DOHH2 (cell line): Measurements from ENCODE around the gene PLXNA2.

Experiments used
- H3F3A ChIP-seq: fragments of 200-600 bp; sonication (generic), shearing (Covaris generic); 2 replicates; pipeline ENCODE4 v1.6.0; 2016; ENCODE audit warnings: antibody characterized with exemption, mild to moderate bottlenecking; ENCODE audit not compliant: control insufficient read depth, insufficient read depth
- H3K27ac ChIP-seq: fragments of 200-600 bp; sonication (generic); 2 replicates; pipeline ENCODE4 v1.5.1; 2014; ENCODE audit warnings: low read depth, mild to moderate bottlenecking, low read length, moderate library complexity
- H3K27me3 ChIP-seq: fragments of 200-600 bp; sonication (generic); 2 replicates; pipeline ENCODE4 v1.6.1; 2014; ENCODE audit warnings: mild to moderate bottlenecking, low read length, mixed read lengths; ENCODE audit not compliant: control insufficient read depth
- H3K36me3 ChIP-seq: fragments of 200-600 bp; sonication (generic); 2 replicates; pipeline ENCODE4 v1.6.1; 2014; ENCODE audit warnings: mild to moderate bottlenecking, low read length, moderate library complexity, mixed read lengths; ENCODE audit not compliant: control insufficient read depth
- H3K4me1 ChIP-seq: fragments of 200-600 bp; sonication (generic); 2 replicates; pipeline ENCODE4 v1.6.1; 2014; ENCODE audit warnings: mild to moderate bottlenecking, low read length, mixed read lengths; ENCODE audit not compliant: control insufficient read depth
- H3K4me2 ChIP-seq: fragments of 200-600 bp; sonication (generic); 2 replicates; pipeline ENCODE4 v1.6.0; 2014; ENCODE audit warnings: mild to moderate bottlenecking, low read length, moderate library complexity
- H3K4me3 ChIP-seq: fragments of 200-600 bp; sonication (generic); 2 replicates; pipeline ENCODE4 v1.5.1; 2014; ENCODE audit warnings: mild to moderate bottlenecking, low read length, mixed read lengths
- H3K79me2 ChIP-seq: fragments of 200-600 bp; sonication (generic); 2 replicates; pipeline ENCODE4 v1.6.1; 2014; ENCODE audit warnings: mild to moderate bottlenecking, low read length, mixed read lengths; ENCODE audit not compliant: control insufficient read depth
- H3K9me2 ChIP-seq: fragments of 200-600 bp; sonication (generic); replicated peaks from 2 replicates; pipeline ENCODE4 v1.6.1; 2014; ENCODE audit warnings: mild to moderate bottlenecking, low read length, mixed read lengths; ENCODE audit not compliant: control insufficient read depth
- H3K9me3 ChIP-seq: fragments of 200-600 bp; sonication (generic); 2 replicates; pipeline ENCODE4 v1.6.1; 2014; ENCODE audit warnings: antibody characterized with exemption, low read length, mixed read lengths; ENCODE audit not compliant: control insufficient read depth, insufficient read depth
- H4K20me1 ChIP-seq: fragments of 200-600 bp; sonication (generic); 2 replicates; pipeline ENCODE4 v1.6.0; 2014; ENCODE audit warnings: low read depth, mild to moderate bottlenecking, antibody characterized with exemption, low read length, moderate library complexity; ENCODE audit not compliant: control insufficient read depth, insufficient read depth
- EZH2phosphoT487 ChIP-seq: fragments of 200-600 bp; sonication (generic); IDR thresholded peaks from 2 replicates; pipeline ENCODE4 v1.6.1; 2017; ENCODE audit warnings: borderline replicate concordance, mild to moderate bottlenecking, antibody characterized with exemption, low read length, moderate library complexity, mixed read lengths
- TF ChIP-seq, protein P1 (sequence below): fragments of 200-600 bp; sonication (generic); IDR thresholded peaks from one replicate; pipeline ENCODE4 v1.5.1; 2014; ENCODE audit warnings: antibody characterized with exemption, mild to moderate bottlenecking, low read depth, low read length; ENCODE audit not compliant: poor library complexity, severe bottlenecking

Gene PLXNA2

DNA sequence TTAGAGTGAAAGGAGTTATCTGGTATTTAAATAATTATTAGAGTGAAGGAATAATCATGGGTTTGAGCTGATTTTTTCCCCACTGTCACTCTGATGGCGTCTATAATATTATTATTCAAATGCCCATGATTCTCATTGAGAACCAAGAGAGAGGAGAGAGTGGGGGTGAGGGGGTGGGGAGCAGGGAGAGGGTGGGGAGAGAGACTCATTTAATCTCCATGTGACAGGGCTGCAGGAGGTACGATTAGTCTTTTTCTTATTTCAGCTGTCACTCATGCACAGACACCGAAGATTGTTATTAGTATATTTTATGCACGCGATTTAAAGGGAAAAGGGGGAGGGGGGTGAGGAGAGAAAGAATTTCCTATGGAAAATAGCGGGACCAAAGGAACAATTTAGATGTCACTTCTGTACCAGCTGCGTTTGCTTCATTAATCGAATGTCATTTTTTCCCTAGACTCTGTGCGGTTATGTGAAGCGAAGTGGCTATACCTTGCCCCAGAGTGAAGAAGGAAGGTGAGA lies 19.9 kb downstream of the PLXNA2 start:
- Histone ChIP-seq H3K4me2 (no peak overlapping the region), H3K27ac (no peak overlapping the region), H3F3A (no peaks in the 10 kb centered on the region), H3K9me3 (no peaks in the 10 kb centered on the region), H3K9me2 (no peaks in the 10 kb centered on the region), H3K79me2 (no peaks in the 10 kb centered on the region), H3K36me3 (no peaks in the 10 kb centered on the region), H3K4me1 (no peaks in the 10 kb centered on the region), H4K20me1 (no peaks in the 10 kb centered on the region), H3K4me3 (no peak overlapping the region), H3K27me3 (peaks cover 7% of the 10 kb centered on the region; the same call in 1 of the 2 replicates)
- TF ChIP-seq EZH2phosphoT487 = no peak
- TF ChIP-seq, protein P1, sequence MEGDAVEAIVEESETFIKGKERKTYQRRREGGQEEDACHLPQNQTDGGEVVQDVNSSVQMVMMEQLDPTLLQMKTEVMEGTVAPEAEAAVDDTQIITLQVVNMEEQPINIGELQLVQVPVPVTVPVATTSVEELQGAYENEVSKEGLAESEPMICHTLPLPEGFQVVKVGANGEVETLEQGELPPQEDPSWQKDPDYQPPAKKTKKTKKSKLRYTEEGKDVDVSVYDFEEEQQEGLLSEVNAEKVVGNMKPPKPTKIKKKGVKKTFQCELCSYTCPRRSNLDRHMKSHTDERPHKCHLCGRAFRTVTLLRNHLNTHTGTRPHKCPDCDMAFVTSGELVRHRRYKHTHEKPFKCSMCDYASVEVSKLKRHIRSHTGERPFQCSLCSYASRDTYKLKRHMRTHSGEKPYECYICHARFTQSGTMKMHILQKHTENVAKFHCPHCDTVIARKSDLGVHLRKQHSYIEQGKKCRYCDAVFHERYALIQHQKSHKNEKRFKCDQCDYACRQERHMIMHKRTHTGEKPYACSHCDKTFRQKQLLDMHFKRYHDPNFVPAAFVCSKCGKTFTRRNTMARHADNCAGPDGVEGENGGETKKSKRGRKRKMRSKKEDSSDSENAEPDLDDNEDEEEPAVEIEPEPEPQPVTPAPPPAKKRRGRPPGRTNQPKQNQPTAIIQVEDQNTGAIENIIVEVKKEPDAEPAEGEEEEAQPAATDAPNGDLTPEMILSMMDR = no peak

DNA sequence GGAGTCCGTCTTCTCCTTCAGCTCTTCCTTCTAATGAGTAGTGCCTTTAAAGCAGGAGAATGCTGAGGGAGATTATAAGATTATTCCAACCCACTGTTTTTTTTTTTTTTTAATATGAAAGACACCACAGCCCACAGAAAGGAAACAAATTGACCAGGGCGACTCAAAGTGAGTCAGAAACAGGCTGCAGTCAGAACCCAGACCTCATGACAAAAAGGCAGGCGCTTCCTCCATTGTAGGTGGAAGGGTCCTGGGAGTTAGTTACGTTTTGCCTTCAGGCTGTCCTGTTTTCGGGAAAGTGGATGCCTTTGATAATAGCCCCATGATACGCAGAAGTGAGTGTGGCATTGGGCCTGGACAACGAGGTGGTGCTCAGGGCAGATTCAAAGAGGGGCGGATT lies 21.0 kb downstream of the PLXNA2 start:
- Histone ChIP-seq H3K4me1 (no peaks in the 10 kb centered on the region), H3K4me2 (no peak overlapping the region), H3K9me3 (no peaks in the 10 kb centered on the region), H3K36me3 (no peaks in the 10 kb centered on the region), H3K79me2 (no peaks in the 10 kb centered on the region), H3F3A (no peaks in the 10 kb centered on the region), H4K20me1 (no peaks in the 10 kb centered on the region), H3K9me2 (no peaks in the 10 kb centered on the region), H3K27ac (no peak overlapping the region), H3K4me3 (no peak overlapping the region), H3K27me3 (peaks cover 3% of the 10 kb centered on the region; the same call in 1 of the 2 replicates)
- TF ChIP-seq EZH2phosphoT487 = no peak
- TF ChIP-seq, protein P1 = no peak

DNA sequence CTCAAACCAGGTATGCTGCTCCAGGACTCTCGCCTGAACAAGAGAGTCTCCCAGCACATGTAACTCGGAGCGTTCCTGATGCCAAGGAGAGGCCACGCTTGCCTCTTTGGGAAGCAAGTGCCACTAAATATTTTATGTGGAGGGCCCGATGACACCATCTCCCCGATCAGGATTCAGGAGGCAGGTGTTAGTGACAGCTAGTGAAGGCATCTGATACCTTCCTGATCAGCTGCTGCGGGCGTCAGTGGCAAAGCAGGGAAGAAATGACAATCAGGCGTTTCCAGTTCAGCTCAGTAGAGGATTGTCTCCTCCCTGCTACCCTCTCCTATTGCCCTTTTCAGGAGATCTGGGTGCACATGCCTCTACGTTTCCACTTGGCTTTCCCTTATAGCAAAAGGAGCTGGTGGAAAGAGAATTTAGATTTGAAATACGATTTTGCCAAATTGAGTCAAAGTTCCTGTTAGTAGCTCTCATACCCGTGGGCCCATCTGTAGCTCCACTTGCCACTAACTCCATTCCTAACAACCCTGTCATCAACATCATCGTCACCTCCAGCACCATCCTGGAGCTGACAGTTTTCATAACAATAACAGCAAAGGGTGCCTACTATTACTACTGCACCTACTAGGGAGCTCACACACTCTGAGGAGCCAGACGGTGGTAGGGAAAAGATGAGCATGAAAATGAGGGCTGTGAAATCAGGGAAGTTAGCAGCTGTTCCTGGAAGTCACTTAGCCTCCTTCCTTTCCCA lies 21.6 kb downstream of the PLXNA2 start:
- H3K79me2 ChIP-seq = no peaks in the 10 kb centered on the region

More for the DNA sequence above, 21.6 kb downstream of the PLXNA2 start:
- H3K9me3 ChIP-seq = no peaks in the 10 kb centered on the region
- no peak overlapping the region for H3K27ac ChIP-seq
- H3K4me2 ChIP-seq = no peak overlapping the region
- H3F3A ChIP-seq = no peaks in the 10 kb centered on the region
- no peaks in the 10 kb centered on the region for H3K4me1 ChIP-seq
- no peaks in the 10 kb centered on the region for H4K20me1 ChIP-seq
- H3K36me3 ChIP-seq = no peaks in the 10 kb centered on the region
- H3K4me3 ChIP-seq = no peak overlapping the region
- no peaks in the 10 kb centered on the region for H3K9me2 ChIP-seq
- peaks cover 3% of the 10 kb centered on the region; the same call in 1 of the 2 replicates for H3K27me3 ChIP-seq
- TF ChIP-seq, protein P1 = no peak
- no peak for TF ChIP-seq EZH2phosphoT487
